K562 (cell line): Measurements from ENCODE around the gene MCTS1. TPM values are rescaled to one million over a fixed set of nuclear protein-coding genes. Genes with fewer than 3 reads are reported as not detected.
A peak's percentile ranks its signal among the peaks of the same experiment; 100 is the strongest.

Experiments used
- AFF1 ChIP-seq, 2 experiments: fragments of 450-650 bp; IDR thresholded peaks; 2 replicates each; pipeline ENCODE4 v1.6.1; 2018; ENCODE audit warnings: mild to moderate bottlenecking in 2 of 2, low read depth in 1 of 2; ENCODE audit not compliant: partially characterized antibody in 2 of 2
- BMI1 ChIP-seq: fragments of 150-350 bp; IDR thresholded peaks from 2 replicates; pipeline ENCODE4 v1.6.1; 2014; ENCODE audit warnings: low read length
- CBFA2T2 ChIP-seq: fragments of 450-650 bp; conservative IDR thresholded peaks from 2 replicates; pipeline ENCODE4 v1.6.1; 2017; ENCODE audit warnings: mild to moderate bottlenecking
- E2F8 ChIP-seq: fragments of 450-650 bp; IDR thresholded peaks from 2 replicates; pipeline ENCODE4 v1.7.1; 2018; ENCODE audit warnings: mild to moderate bottlenecking, low read depth; ENCODE audit not compliant: partially characterized antibody
- ELF1 ChIP-seq: fragments of 200-800 bp; sonication (Bioruptor generic); IDR thresholded peaks from 2 replicates; pipeline ENCODE4 v1.6.1; 2016; ENCODE audit warnings: missing genetic modification characterization, missing compliant biosample characterization
- HNRNPUL1 ChIP-seq: fragments of 200-400 bp; formaldehyde crosslinking; IDR thresholded peaks from 2 replicates; pipeline ENCODE4 v1.6.1; 2017; ENCODE audit warnings: low read length
- JUND ChIP-seq, 2 experiments: IDR thresholded peaks; 2 replicates in 1 of 2; 3 replicates in 1 of 2; pipeline ENCODE4 v1.6.1; 2011; ENCODE audit warnings: borderline replicate concordance in 2 of 2, low read depth in 2 of 2, low read length in 2 of 2, improper control_type of control experiment in 1 of 2, missing biosample characterization in 1 of 2, missing genetic modification characterization in 1 of 2, missing genetic modification reagents in 1 of 2
- MTA2 ChIP-seq: fragments of 450-650 bp; IDR thresholded peaks from 2 replicates; pipeline ENCODE4 v1.6.1; 2016; ENCODE audit warnings: low read depth
- NCOR1 ChIP-seq: fragments of 450-650 bp; IDR thresholded peaks from 2 replicates; pipeline ENCODE4 v1.6.1; 2016; ENCODE audit warnings: mild to moderate bottlenecking, moderate library complexity
- RHOXF2B ChIP-seq: fragments of 250-450 bp; sonication (Bioruptor Pico); conservative IDR thresholded peaks from 2 replicates; pipeline ENCODE4 v1.5.1; 2021
- SP1 ChIP-seq: sonication (generic); formaldehyde crosslinking; IDR thresholded peaks from 2 replicates; pipeline ENCODE4 v1.8.1; 2022; ENCODE audit warnings: mild to moderate bottlenecking, missing genetic modification reagents
- SRF ChIP-seq, 2 experiments: fragments of 250-450, 450-650 bp in 1 of 2; sonication (Bioruptor Pico) in 1 of 2; sonication (generic) in 1 of 2; formaldehyde crosslinking; IDR thresholded peaks; 2 replicates each; pipeline versions ENCODE4 v1.5.0 to v1.5.1; 2020 to 2022; ENCODE audit warnings: mild to moderate bottlenecking in 1 of 2, missing genetic modification reagents in 1 of 2
- TEAD2 ChIP-seq: fragments of 450-650 bp; IDR thresholded peaks from 2 replicates; pipeline ENCODE4 v1.6.1; 2016; ENCODE audit warnings: missing genetic modification characterization, control low read depth, missing compliant biosample characterization
- ZNF511 ChIP-seq: sonication (generic); formaldehyde crosslinking; IDR thresholded peaks from 2 replicates; pipeline ENCODE4 v1.8.0; 2022; ENCODE audit warnings: mild to moderate bottlenecking, missing genetic modification reagents
- ZNF592 ChIP-seq: fragments of 450-650 bp; IDR thresholded peaks from 2 replicates; pipeline ENCODE4 v1.6.1; 2017; ENCODE audit warnings: antibody characterized with exemption, mild to moderate bottlenecking
- polyA plus RNA-seq, 8 experiments: library from polyadenylated mRNA; depleted of rRNA in 4 of 8; stranded (reverse) in 5 of 8; unstranded in 3 of 8; fragments of >200 nt; fragmentation: Nextera tagmentation in 2 of 8; fragmentation: Illumina TruSeq in 1 of 8; extraction: Ambion mirVana in 2 of 8; extraction: Trizol in 1 of 8; gene quantifications; 2 replicates each; pipeline versions ENCODE4 v1.2.1 to v1.2.3, GENCODE V29; 2011 to 2014; ENCODE audit warnings: inconsistent platforms in 1 of 8, missing spikeins in 1 of 8
- total RNA-seq, 7 experiments: library from RNA; depleted of rRNA in 6 of 7; stranded (reverse); fragments of >200 nt in 6 of 7; fragmentation: Illumina TruSeq in 2 of 7; extraction: Trizol in 2 of 7; gene quantifications; 2 replicates each; pipeline versions ENCODE4 v1.2.1 to v1.2.3, GENCODE V29; 2011 to 2021; ENCODE audit warnings: low replicate concordance in 1 of 7

MCTS1 gene
- total and polyA plus RNA-seq, 9 of the 15 experiments (the other 6 are each of a cell fraction or from before 2014, with no cell fraction given), result 65.3 to 300 (median 152) TPM

- TF ChIP-seq E2F8, result no peak
- TF ChIP-seq RHOXF2B, result no peak
- no peak for TF ChIP-seq BMI1
- TF ChIP-seq NCOR1, result peak; percentile 60
- 0 out of 2 replicates have a peak, but pooled peaks have one; percentile 6 for TF ChIP-seq MTA2
- TF ChIP-seq TEAD2 (tag), result no peak
- TF ChIP-seq AFF1 (IDR thresholded peaks at IDR 0.05; ENCODE audit: low read depth in 1 of 2, partially characterized antibody in 2 of 2), result peak in 1 of 2 experiments; percentile 61
- peak; percentile 20; the same call in 1 of the 2 replicates for TF ChIP-seq JUND (IDR thresholded peaks at IDR 0.05; ENCODE audit: borderline replicate concordance, low read depth, low read length)
- TF ChIP-seq JUND (tag; IDR thresholded peaks at IDR 0.05; ENCODE audit: borderline replicate concordance, low read depth, low read length), result no peak
- no peak for TF ChIP-seq ZNF592
- TF ChIP-seq CBFA2T2, result peak; percentile 35; the same call in 1 of the 2 replicates
- TF ChIP-seq HNRNPUL1, result no peak
- TF ChIP-seq SRF (CRISPR knock-in tag; IDR thresholded peaks at IDR 0.05), result peak in 1 of 2 experiments; percentile 52; a peak in 2 of 4 replicates
- peak; percentile 85 for TF ChIP-seq ELF1 (tag)
- 0 out of 2 replicates have a peak, but pooled peaks have one; percentile 30 for TF ChIP-seq ZNF511
- TF ChIP-seq SP1 (CRISPR knock-in tag), result 0 out of 2 replicates have a peak, but pooled peaks have one; percentile 9
These were observed 42.9 kb upstream of the MCTS1 start, which contains the start of gene CUL4B (continued) for GRCh38 chrX:120560842-120561633.
